ENCODE data around the gene NFIL3. TPM values are rescaled to one million over a fixed set of nuclear protein-coding genes. Genes with fewer than 3 reads are reported as not detected.
A peak's percentile ranks its signal among the peaks of the same experiment; 100 is the strongest.
"Not testable (repeated sequence)": the region's sequence is repeated elsewhere in the genome, so short reads cannot be mapped to it uniquely, and the experiment has no call there.

NFIL3 gene
- total and polyA plus RNA-seq, 2 experiments from 2014 or later: 19.7 to 43.0 TPM

GRCh38 chr9:91371894-91372293 is 51.7 kb downstream of the NFIL3 start:
- H3K4me3 ChIP-seq: no peak overlapping the region
- H3K27me3 ChIP-seq: no peaks in the 10 kb centered on the region
- H3K36me3 ChIP-seq: no peaks in the 10 kb centered on the region
- no peaks in the 10 kb centered on the region for H3K4me1 ChIP-seq (ENCODE audit: low read depth)
- no peak for DNase-seq (ENCODE audit: low read depth in 1 of 2, low spot score in 1 of 2)
- H3K9me3 ChIP-seq (ENCODE audit: low read depth): no peaks in the 10 kb centered on the region
- H3K27ac ChIP-seq: no peak overlapping the region
- no peak for TF ChIP-seq CTCF (IDR thresholded peaks at IDR 0.05; ENCODE audit: low read depth, low read length)

GRCh38 chr9:91370006-91370405 is 53.6 kb downstream of the NFIL3 start:
- H3K4me3 ChIP-seq; H3K9me3 ChIP-seq (ENCODE audit: low read depth); H3K27me3 ChIP-seq; H3K36me3 ChIP-seq; H3K4me1 ChIP-seq (ENCODE audit: low read depth); H3K27ac ChIP-seq; DNase-seq (ENCODE audit: low read depth in 1 of 2, low spot score in 1 of 2): not testable (repeated sequence)

GRCh38 chr9:91364702-91365101 is 58.9 kb downstream of the NFIL3 start:
- no peak for TF ChIP-seq CTCF (IDR thresholded peaks at IDR 0.05; ENCODE audit: low read depth, low read length)
- Histone ChIP-seq H3K9me3 (ENCODE audit: low read depth) (no peaks in the 10 kb centered on the region), H3K4me3 (no peak overlapping the region), H3K27me3 (no peaks in the 10 kb centered on the region), H3K27ac (no peak overlapping the region), H3K4me1 (ENCODE audit: low read depth) (peaks cover 10% of the 10 kb centered on the region), H3K36me3 (no peaks in the 10 kb centered on the region)
- no peak for DNase-seq (ENCODE audit: low read depth in 1 of 2, low spot score in 1 of 2)

GRCh38 chr9:91364005-91364404 is 59.6 kb downstream of the NFIL3 start:
- no peak for TF ChIP-seq CTCF (IDR thresholded peaks at IDR 0.05; ENCODE audit: low read depth, low read length)
- DNase-seq (ENCODE audit: low read depth in 1 of 2, low spot score in 1 of 2): no peak
- peaks cover 10% of the 10 kb centered on the region for H3K4me1 ChIP-seq (ENCODE audit: low read depth)
- H3K36me3 ChIP-seq: no peaks in the 10 kb centered on the region
- H3K27ac ChIP-seq: no peak overlapping the region
- H3K4me3 ChIP-seq: no peak overlapping the region
- H3K9me3 ChIP-seq (ENCODE audit: low read depth): no peaks in the 10 kb centered on the region
- H3K27me3 ChIP-seq: no peaks in the 10 kb centered on the region

GRCh38 chr9:91362051-91362611 is 61.5 kb downstream of the NFIL3 start:
- Histone ChIP-seq H3K27ac (no peak overlapping the region), H3K4me3 (no peak overlapping the region), H3K27me3 (no peaks in the 10 kb centered on the region), H3K4me1 (ENCODE audit: low read depth) (peaks cover 10% of the 10 kb centered on the region), H3K9me3 (ENCODE audit: low read depth) (no peaks in the 10 kb centered on the region), H3K36me3 (no peaks in the 10 kb centered on the region)
- no peak for DNase-seq (ENCODE audit: low read depth in 1 of 2, low spot score in 1 of 2)
- no peak for TF ChIP-seq CTCF (IDR thresholded peaks at IDR 0.05; ENCODE audit: low read depth, low read length)

GRCh38 chr9:91361291-91362050 is 62.2 kb downstream of the NFIL3 start, which contains the start of gene AUH:
TSS of gene AUH (minus strand) at chr9:91361918. CDS start at chr9:91361889, 29 bp downstream.
- Histone ChIP-seq H3K27ac (peak within 1 kb of the TSS; percentile 88), H3K4me1 (ENCODE audit: low read depth) (peaks cover 10% of the 10 kb centered on the region), H3K27me3 (no peaks in the 10 kb centered on the region), H3K4me3 (peak within 1 kb of the TSS; percentile 89), H3K36me3 (no peaks in the 10 kb centered on the region), H3K9me3 (ENCODE audit: low read depth) (no peaks in the 10 kb centered on the region)
- TF ChIP-seq CTCF (IDR thresholded peaks at IDR 0.05; ENCODE audit: low read depth, low read length): no peak
- peak; percentile 85 to 90 for DNase-seq (ENCODE audit: low read depth in 1 of 2, low spot score in 1 of 2)

Data from cardiac muscle cell (in vitro differentiated cells and primary cell).